C4-2B (cell line): ENCODE measurements around the gene DCAF5.

Experiments
- H3K27ac ChIP-seq: fragments of 450-650 bp; 2 replicates; pipeline ENCODE4 v1.5.1; 2017
- CTCF ChIP-seq: fragments of 450-650 bp; conservative IDR thresholded peaks from 2 replicates; pipeline ENCODE4 v1.5.1; 2017; ENCODE audit warnings: mild to moderate bottlenecking
- ZFX ChIP-seq: fragments of 450-650 bp; IDR thresholded peaks from 2 replicates; pipeline ENCODE4 v1.6.1; 2017

The DCAF5 gene

GRCh38 chr14:69006346-69006745 lies 146.6 kb downstream of the DCAF5 start:
- H3K27ac ChIP-seq, result no peak overlapping the region
- TF ChIP-seq ZFX (no peak), CTCF (no peak)

- H3K27ac ChIP-seq, result no peak overlapping the region
- no peak for TF ChIP-seq ZFX
- TF ChIP-seq CTCF, result no peak
Observed at GRCh38 chr14:69005432-69006148, 147.3 kb downstream of the DCAF5 start.

- no peak for TF ChIP-seq ZFX
- no peak for TF ChIP-seq CTCF
Observed at GRCh38 chr14:69004731-69005431, 148.0 kb downstream of the DCAF5 start.

DNA sequence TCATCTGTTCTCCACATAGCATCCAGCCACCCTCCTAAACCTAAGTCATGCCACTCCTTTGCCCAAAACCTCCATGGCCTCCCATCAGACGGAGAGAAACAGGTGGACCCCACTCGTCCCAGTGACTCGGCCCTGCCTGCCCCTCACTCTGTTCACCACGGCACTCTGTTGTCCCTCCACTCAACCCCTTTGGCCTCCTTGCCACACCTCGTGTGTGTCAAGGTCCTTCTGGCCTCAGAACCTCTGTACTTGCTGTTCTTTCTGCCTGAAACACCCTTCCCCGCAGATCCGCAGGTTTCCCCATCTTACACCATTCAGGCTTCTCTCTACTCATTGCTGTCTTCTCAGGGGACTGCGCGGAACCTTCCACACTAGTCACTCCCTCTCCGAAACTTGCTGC lies 149.3 kb downstream of the DCAF5 start:
- H3K27ac ChIP-seq, result no peak overlapping the region
- no peak for TF ChIP-seq CTCF
- no peak for TF ChIP-seq ZFX

More at GRCh38 chr14:69004731-69005431, 148.0 kb downstream of the DCAF5 start:
- no peak overlapping the region for H3K27ac ChIP-seq

- no peak for TF ChIP-seq CTCF
- no peak overlapping the region for H3K27ac ChIP-seq
Observed at GRCh38 chr14:69002069-69002468, 150.8 kb downstream of the DCAF5 start.

GRCh38 chr14:69001375-69001774 lies 151.5 kb downstream of the DCAF5 start:
- TF ChIP-seq CTCF, result no peak
- no peak for TF ChIP-seq ZFX
- no peak overlapping the region for H3K27ac ChIP-seq
